Fibroblast of the conjunctiva (primary cell): ENCODE measurements around the gene KIAA1614.

ENCODE experiments used
- DNase-seq: peaks from one replicate; pipeline ENCODE4 v3.0.0-alpha.2; 2010; ENCODE audit warnings: low read depth

The KIAA1614 gene

DNA sequence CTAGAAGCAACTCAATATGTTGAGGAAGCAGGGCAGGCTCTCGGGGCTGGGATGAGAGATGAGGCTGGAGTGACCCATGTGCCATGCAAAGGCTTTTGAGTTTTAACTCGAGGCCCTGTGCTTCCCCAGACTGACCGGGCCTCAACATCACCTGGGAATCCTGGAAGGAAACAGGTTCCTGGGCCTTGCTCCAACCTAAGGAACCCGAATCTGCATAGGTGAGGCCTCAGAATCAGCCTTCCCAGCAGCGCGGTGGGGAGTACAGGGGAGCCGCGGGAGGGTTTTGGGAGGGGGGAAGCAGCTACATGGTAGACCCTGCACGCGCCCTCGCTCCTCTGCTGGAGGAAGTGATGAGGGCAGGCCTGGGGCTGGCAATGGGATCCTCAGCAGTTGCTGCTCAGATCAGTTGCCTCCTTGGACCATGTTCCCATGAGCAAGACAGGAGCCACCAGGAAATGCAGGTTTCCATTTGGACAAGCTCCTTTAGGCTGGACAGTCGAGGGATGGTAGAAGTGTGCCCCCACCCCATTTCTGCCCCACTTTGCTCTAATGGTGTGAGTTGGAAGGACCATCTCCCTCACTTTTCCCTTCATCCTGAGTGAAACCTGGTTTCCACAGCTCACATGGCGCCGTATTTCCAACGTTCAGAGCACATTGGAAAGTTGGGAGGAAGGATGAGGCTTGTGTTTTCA lies 4.5 kb upstream of the KIAA1614 start:
- no peak for DNase-seq

- no peak for DNase-seq
Observed at GRCh38 chr1:180909005-180909414, 3.7 kb upstream of the KIAA1614 start.

DNA sequence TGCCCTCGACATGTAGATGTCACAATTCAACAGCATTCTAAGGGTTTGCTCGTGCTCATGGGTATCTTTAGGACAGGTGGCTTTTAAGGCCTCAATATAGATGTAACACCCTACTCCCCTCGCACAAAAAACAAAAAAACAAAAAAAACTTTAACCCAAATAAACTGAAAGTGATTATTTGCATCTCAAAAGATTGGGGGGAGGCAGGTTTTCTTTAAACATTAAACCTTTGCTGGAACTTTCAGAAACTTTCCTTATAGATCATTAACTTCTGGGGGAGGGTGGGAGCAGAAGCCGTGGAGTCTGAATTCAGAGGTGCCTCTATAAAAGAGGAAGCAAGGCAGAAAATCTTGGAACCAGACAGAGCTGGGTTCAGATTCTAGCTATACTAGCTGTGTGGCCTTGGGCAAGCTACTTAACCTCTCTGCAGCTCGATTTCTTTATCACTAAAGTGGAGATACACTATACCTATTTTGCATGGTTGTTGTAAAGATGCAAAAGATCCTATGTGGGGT lies 3.2 kb upstream of the KIAA1614 start:
- no peak for DNase-seq

DNA sequence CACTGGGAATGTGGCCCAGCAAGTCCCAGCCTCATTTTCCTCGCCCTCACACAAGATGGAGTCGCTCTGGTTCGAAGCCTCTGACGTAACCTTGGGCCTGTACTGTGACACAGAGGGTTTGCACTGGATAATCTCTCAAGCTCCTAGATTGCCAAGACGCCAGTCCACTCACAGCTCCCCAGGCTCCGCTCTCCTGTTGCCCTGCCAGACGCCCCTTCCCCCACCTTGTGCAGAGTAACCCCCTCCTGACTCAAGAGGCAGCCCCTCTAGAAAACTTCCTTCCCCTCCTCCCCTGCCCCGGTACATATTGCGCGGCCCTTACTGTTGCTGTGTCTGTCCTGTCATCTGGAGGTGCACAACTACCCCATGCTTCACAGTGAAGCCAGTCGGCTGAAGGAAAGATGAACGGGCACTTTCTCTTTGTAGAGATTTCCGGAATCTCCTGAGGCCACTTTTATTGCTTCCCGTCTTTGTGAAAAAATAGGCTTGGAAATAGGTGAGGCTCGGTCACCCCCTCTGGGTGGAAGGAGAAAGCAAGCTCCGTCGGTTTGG lies 981 bp upstream of the KIAA1614 start:
- no peak for DNase-seq

- no peak for DNase-seq
Observed at GRCh38 chr1:180912211-180912800, 391 bp upstream of the KIAA1614 start.

GRCh38 chr1:180915426-180915965 lies 2.8 kb downstream of the KIAA1614 start:
- no peak for DNase-seq

DNA sequence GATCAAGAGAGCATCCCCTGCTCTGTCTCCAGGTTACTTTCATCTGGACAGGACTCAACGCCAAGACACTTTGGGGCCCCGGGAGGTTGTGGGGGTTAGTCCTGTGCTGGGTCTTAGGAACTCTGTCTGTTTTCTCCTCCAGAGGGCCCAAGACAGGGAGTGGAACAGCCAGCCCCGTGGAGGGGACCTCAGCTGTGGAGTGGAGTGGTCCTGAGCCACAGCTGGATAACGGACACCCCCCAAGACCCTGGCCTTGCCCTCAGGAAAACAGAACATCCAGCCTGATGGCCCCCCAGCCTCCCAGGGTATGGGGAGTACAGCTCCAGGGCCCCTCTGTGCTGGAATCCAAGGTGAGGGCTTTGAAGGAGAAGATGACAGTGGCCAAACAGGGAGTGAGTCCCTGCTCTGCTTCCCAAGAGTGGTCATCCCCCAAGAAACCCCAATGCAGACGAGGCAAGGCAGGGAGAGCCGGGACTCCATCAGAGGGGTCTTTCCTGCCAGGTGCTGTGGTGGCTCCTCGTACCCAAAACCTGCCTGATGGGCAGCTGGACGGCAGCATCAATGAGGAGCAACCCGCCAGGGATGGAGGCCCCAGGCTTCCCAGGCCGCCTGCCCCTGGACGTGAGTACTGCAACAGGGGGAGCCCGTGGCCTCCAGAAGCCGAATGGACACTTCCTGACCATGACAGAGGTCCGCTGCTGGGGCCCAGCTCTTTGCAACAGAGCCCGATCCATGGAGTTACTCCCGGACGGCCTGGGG lies 3.5 kb downstream of the KIAA1614 start:
- no peak for DNase-seq

DNA sequence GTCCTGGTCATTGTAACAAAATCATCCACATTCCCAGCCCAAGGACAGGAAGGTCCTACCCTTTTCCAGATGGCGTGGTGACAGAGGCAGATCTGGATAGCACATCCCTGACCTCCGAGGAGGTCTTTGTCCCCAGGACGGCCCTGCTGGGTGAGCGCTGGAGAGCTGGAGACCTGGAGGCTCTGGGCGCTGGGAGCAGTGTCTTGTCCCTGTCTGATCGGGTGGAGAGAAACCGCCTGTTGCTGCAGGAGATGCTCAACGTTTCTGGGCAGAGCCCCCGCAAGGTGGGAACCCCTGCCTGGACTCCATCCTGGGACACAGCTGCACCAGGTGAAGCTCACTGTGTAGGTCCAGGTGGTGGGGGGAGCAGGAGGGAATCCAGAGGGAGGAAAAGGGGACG lies 4.1 kb downstream of the KIAA1614 start:
- DNase-seq: no peak

- no peak for DNase-seq
Observed at GRCh38 chr1:180917306-180918065, 4.8 kb downstream of the KIAA1614 start.

DNA sequence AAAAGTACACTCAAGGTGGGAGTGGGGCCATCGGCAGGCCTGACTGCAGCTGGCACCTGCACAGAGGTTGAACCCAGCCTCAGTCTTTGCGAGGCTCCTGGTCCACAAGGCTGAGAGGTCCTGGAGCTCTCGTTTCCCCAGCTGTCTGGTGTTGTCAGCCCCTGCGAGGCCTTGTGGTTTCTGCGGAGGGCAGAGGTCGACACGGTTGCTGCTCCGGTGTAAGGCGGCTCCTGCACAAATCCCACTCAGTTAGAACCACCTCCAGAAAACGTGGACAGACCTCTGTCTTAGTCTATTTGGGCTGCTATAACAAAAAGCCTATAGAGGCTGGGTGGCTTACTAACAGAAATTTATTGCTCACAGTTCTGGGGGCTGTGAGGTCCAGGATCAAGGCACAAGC lies 5.8 kb downstream of the KIAA1614 start:
- DNase-seq: no peak

DNA sequence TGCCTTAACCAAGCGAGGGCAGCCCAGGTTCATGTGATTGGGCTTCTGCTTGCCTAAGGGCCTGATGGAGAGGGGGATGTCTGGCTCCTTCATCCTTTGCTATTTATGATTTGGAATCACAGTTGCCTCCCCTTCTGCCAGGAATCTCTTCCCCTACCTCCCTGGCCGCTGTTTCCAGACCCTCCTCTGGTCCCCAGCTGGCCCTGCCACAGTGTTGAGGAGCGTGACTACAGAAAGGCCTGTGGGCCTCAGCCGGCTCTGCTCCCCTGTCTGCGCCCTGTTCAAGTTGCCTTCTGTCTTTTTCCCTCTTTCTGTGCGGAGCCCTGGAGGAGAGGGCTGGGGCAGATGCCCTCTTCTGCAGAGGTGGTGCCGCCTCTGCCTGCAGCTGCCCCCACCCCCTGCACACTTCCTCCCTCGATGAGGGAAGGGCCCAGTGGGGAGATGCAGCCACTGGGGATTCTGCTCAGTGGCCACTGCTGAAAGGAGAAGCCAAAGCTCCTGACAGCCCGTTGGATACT lies 6.5 kb downstream of the KIAA1614 start:
- no peak for DNase-seq

GRCh38 chr1:180920193-180920592 lies 7.5 kb downstream of the KIAA1614 start:
- DNase-seq: no peak

DNA sequence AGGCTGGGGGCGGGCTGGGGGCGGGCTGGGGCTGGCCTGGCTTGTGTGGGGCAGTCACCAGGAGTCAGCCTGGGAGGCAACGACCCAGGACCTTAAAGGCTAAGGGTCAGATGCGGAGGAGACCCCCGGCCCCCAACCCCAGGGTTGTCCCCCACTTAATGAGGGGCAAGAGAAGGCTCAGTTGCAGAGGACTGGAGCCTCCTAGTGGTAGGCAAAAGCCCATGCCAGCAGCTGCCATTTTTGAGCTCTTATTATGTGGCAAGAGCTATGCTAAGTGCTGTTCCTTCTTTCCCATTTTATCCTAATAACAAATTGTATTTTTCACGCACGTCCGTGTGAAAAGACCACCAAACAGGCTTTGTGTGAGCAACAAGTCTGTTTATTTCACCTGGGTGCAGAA lies 8.0 kb downstream of the KIAA1614 start:
- DNase-seq: no peak

- no peak for DNase-seq
Observed at GRCh38 chr1:180921386-180921785, 8.7 kb downstream of the KIAA1614 start.

GRCh38 chr1:180921891-180922630 lies 9.4 kb downstream of the KIAA1614 start:
- DNase-seq: no peak

GRCh38 chr1:180922631-180923015 lies 9.9 kb downstream of the KIAA1614 start:
- no peak for DNase-seq

GRCh38 chr1:180923021-180923841 lies 10.5 kb downstream of the KIAA1614 start:
- no peak for DNase-seq

DNA sequence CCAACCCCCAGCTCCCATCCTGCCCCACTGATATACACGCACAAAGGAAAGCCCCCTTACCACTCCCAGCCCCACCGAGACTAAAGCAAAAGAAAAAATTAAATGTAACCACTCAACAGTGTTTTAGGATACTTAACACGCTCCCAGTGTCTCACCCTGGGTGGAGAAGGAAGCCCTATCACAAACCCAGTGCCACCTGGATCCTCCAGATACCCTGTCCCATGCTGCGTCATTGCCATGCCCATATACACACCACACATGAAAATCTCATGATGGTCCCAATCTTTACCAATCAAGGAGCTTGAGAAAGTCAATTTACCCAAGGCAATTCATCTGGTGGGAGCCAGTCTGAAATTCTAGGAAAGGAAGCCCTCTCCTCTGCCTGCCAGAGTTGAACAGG lies 11.2 kb downstream of the KIAA1614 start:
- no peak for DNase-seq

GRCh38 chr1:180924939-180925338 lies 12.2 kb downstream of the KIAA1614 start:
- DNase-seq: no peak

- DNase-seq: no peak
Observed at GRCh38 chr1:180925471-180926051, 12.9 kb downstream of the KIAA1614 start.
